GM19099 (cell line): Measurements from ENCODE around the gene CBR1.

Source experiments
- POLR2A ChIP-seq: IDR thresholded peaks from 3 replicates; pipeline ENCODE4 v1.6.1; 2011; ENCODE audit warnings: low read depth; ENCODE audit not compliant: insufficient read length; ENCODE audit errors: extremely low read depth

CBR1 gene

DNA sequence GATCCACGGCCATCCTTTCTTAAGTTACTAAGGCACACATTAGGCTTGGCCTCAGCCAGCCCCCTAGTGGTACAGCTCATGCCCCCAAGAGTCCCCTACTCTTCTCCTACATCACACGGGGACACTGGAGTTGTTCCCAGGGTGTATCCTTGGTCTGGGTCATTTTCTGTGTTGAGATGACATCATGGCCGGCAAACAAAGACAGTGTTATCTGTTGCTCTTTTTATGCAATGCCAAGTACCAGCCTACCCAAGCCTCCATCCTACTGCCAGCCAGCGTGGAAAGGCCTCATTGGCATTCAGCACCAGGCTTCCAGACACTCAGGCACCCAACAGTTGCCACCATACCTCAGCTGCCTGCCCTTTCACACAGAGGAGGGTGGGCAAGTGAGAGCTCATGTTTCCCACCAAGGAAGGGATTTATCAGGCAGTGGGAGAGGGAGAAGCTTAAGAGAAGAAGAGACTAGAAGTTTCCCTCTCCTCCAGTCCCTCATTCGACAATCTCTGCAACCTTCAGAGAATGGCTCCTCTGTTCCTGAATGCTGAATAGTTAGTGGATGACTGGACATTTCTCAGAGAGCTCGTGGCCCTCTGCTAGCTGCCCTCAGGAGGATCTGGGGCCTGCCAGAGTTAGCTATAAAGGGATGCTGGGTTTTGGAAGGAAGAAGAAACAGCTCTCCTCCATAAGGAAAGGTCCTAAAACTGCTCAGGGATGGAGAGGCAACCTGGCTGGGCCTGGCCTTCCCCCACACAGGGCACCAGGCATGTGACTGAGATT is 17.7 kb downstream of the CBR1 start:
- TF ChIP-seq POLR2A, result no peak

DNA sequence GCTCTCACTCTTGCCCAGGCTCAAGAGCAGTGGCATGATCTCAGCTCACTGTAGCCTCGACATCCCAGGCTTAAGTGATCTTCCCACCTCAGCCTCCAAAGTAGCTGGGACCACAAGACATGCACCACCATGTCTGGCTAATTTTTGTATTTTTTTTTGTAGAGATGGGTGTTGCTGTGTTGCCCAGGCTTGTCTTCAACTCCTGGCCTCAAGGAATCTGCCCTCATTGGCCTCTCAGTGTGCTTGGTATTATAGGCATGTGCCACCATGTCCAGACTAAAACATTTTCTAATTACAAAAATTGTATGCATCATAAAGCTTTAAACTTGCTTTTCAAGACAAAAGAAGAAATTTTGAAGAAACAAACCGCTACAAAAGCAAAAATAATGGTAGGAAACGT is 20.1 kb downstream of the CBR1 start:
- no peak for TF ChIP-seq POLR2A

DNA sequence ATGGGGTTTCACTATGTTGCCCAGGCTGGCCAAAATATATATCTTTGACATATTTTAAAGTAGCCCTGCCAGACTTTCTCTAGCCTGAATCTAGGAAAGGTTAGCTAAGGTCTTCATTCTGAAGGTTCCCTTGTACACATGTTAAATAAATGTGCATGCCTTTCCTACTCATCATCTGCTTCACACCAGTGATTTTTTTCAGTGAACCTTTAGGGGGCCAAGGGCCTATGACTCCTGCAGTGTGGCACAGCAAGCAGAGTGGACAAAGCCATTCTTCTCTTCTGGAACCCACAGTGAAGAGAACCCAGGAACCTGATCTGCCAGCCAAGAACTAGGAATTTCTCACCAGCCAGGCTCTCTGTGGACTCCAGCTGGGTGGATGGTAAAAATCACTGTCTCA is 22.9 kb downstream of the CBR1 start:
- TF ChIP-seq POLR2A, result no peak

DNA sequence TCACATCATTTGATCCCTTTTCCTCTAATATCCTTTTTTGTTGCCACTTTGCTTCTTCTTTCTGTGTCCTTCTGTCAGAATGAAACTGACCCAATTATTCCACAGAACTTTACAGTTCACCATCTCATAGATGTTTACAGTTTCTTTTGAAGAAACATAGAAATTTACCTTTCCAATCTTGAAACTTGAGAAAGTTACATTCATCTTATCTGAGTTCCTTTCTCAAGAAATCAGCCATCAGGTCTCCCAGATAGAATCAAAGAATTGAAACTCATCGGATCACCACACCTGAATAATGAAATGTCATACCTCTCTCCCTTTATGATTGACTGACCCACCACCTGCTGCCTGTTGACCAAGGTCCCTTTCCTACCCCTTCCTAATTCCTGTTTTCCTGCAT is 23.7 kb downstream of the CBR1 start:
- TF ChIP-seq POLR2A, result no peak

DNA sequence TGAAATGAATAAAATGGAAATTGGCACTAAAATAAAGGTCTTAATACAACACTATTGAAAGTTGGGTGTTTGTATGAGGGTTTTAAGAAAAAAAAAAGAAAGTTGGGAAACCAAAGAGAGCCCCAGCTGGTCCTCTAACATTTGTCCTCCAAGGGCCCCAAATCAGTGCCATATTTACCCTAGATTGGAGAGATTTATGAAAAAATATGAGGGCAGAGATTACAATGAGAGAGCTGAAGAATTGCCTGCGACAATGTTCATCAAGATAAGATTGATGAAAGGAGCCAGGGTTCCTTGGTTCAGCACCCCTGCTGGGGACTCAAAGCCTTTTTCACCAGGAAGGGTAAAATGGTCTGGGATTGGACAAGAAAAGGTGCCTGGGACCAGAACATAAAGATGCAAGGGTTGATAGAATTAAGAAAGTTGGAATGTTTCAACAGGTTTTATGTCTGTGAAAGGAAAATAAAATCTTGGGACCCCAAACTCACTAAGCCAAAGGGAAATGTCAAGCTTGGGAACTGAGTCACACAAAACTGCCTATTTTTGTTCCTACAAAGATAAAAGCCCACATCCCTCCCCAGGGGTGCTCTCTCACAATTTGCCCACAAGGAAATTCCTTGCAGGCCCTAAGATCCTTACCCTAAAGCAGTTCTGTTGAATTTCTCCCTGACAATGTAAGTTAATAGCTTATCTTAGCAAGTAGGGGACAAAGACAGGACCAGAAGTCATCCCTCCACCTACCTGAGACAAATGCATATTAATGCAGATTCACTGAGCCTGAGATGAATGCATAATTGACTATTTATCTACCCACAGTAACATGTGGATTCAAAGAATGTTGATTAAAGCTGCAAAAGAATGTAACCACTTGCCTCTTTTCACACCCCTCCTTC is 26.8 kb downstream of the CBR1 start:
- no peak for TF ChIP-seq POLR2A

DNA sequence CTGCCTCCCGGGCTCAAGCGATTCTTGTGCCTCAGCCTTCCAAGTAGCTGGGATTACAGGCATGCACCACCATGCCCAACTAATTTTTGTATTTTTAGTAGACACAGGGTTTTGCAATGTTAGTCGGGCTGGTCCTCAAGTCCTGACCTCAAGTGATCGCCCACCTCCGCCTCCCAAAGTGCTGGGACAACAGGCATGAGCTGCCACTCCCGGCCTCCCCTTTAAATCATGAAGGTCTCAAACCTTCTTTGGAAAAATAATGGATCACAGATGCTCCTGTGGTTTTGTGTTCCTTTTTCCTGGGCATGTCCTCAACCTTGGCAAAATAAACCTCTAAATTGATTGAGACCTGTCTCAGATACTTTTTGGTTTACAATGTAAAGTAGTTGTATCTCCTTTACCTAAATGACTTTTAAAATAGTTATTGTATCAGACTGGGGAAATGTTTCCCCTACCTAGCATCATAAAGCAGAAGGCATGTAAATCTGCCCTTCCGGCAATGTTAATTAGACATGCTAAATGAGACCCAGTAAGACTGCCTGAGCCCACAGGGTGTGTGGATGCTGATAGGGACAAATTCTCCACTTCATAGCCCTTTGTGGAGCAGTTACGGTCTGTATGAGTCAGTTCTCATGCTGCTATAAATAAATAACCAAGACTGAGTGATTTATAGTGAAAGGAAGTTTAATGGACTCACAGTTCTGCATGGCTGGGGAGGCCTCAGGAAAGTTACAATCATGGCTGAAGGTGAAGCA is 27.8 kb downstream of the CBR1 start:
- TF ChIP-seq POLR2A, result no peak

DNA sequence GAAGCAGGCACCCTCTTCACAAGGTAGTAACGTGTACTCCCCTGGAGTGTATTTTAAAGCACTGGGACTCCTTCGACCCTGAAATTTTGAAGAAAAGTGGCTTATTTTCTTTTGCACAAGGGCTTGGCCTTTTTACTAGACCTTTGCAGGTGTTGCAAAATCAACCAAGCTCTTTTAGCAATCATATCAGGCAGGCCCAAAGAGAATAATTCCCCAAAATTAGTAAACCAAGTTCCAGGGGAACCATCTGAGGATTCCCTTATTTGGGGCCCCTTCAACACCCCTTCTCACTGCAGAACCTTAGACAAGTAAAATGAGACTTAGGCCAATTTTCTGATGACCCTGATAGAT is 28.3 kb downstream of the CBR1 start:
- no peak for TF ChIP-seq POLR2A

DNA sequence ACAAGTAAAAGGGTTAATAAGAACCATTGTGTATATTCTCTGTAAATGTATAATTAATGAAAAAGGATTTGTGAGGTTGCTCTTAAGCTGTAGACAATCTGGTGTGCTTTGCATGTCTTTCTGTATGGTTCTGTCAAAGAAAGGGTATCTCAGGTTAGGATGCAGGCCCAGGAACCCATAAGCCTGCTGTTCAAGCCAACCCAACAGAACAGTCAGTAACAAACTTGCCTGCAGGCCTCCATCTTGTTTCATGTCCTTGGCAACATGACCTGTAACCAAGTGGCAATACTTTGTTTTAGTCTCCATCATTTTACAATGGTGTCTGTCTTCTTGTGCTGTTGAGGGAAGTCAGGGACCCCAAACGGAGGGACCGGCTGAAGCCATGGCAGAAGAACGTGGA is 29.2 kb downstream of the CBR1 start:
- TF ChIP-seq POLR2A, result no peak

DNA sequence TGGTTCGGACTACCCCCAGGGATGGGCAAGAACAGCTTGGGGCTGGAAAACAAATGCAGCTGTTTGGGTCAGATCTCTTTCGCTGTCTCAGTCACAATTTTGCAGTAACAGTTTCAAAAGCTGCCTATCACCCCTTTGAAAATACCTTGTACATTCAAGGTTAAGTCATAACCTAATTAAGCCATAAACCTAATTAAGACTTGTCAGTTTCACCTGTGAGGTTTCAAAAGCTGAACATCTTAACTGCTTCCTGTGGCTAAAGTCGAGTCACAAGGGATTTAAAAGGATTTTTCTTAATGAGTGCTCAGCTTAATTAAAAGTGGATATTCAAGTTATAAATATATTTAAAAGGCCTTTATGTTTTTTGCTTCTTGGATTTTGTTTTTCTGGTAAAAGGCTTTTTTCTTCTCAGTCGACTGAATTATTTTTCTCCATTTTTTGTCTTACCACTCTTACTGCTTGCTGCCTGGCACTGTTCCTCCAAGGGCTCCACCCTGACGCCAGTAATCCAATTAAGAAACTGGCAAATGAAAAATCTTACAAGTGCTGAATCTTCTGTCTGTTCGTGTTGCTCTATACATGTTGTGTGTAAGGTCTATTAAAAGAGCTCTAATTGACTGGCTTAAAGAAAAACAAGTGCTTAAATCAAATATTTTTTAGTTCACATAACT is 31.3 kb downstream of the CBR1 start:
- TF ChIP-seq POLR2A, result no peak

DNA sequence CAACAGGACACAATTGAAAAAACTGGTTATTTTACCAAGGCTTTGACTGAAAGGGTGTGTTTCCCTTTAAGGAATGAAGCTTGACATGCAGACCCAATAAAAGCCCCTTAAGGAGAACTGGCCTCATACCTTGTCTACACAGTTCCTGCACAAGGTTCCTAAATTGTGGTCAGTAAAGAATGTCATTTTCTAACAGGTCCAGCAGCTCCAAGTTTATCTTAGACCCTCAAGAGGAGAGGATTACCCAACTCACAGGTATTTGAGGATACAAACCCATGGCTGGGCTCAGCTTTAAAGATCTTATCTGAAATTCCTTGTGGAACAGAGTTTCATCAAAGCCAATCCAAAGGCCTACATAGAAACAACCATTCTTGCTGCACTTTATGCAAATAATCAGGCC is 33.6 kb downstream of the CBR1 start:
- TF ChIP-seq POLR2A, result no peak

DNA sequence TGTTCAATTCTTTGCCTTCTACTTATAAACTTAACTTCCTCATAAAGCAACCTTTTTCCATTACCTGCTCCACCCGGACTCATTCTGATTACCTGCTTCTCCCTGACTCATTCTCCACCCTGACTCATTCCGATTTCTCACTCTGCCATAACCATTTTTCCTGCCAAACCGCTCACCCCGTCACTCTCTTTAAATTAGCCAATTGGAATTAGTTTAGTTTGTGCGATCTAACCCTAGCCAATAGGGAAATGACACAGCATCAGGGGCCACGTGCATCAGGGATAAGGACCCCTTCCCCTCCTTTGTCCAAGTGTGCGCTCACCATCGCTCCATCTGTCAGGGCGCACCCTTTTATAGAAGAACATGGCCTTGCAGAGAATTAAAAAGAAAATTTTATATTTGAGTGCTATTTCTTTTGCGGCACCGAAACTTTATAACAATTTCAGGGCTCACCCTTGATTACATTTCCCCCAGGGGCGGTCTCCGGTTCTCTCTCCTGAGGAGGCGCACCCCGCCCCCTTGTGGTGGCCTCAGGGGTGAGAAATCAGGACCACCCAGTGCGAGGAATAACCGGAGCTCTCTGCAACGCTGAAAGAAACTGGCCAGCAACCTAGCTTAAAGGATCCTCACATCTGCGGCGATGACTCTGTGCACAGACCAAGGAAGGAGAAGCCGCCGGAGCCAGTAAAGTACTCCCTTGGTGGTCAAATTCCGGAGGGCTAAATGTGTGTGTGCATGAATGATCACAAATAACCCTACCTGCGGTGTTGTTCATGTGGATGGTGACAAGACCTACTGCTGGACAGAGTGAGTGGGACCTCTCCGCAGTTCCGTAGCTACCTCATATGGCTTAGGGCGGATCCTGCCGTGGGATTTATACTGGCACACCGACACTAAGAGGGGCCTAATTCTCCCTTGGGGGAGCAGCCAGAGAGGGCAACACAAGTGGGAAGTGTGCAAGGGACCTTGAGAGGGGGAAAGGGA is 34.8 kb downstream of the CBR1 start:
- TF ChIP-seq POLR2A, result no peak

DNA sequence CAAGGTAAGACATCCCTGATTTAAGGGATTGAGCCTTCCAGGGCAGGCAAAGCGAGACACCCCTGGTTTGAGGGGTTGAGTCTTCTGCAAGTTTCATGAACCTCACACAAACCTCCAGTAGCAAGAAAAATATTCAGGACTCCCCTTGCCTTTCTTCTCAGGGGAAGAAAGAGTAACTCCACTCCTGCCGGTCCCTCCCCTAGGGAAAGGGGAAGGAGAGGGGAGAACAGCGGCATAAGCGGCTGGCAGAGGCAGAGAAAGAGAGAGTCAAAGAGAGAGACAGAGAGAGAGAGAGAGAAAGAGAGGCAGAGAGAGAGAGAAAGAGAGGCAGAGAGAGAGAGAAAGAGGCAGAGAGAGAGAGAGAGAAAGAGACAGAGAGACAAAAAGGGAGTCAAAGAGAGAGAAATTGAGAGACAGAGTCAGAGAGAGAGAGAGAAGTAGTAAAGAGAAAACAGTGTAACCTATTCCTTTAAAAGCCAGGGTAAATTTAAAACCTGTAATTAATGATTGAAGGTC is 35.6 kb downstream of the CBR1 start:
- TF ChIP-seq POLR2A, result no peak

DNA sequence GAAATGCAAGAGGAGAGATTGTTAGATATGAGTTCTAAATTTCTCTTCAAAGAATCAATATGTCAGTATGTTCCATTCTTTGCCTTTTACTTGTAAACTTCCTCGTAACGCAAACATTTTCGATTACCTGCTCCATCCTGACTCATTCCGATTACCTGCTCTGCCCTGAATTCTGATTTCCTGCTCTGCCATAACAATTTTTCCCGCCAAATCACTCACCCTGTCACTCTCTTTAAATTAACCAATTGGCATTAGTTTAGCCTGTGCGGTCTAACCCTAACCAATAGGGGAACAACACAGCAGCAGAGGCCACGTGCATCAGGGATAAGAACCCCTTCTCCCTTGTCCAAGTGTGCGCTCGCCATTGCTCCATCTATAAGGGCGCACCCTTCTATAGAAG is 40.0 kb downstream of the CBR1 start:
- no peak for TF ChIP-seq POLR2A

DNA sequence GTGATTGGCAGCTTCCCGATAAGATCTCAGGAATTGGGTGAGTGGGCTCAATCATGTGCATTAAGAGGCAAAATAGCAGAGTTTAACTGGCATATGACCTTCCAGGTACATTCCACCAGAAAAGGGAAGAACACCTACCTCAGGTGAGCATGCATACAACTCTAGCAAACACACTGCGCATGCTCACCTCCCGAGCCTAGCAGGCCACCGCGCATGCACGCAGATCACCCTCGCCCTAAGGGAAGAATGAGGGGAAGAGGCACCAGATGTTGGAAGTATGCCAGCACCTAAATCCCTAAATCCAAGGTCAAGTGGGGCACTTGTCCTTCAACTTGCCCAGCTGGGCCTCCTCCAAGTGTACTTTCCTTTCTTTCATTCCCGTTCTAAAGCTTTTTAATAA is 41.4 kb downstream of the CBR1 start:
- TF ChIP-seq POLR2A, result no peak
